Transverse colon (tissue), 4 donors: ENCODE results near the gene MANF.

ENCODE experiments used
- CTCF ChIP-seq, 5 experiments: fragments of 200-600 bp in 3 of 5; fragments of 450-650 bp in 2 of 5; sonication (generic) in 3 of 5; IDR thresholded peaks; 1 replicate in 2 of 5; 2 replicates in 3 of 5; pipeline ENCODE4 v1.5.1; 2016 to 2017; ENCODE audit warnings: antibody characterized with exemption in 5 of 5, inconsistent platforms in 3 of 5, mild to moderate bottlenecking in 2 of 5, moderate library complexity in 1 of 5
- POLR2AphosphoS5 ChIP-seq, 3 donors: sonication (generic); formaldehyde crosslinking; IDR thresholded peaks; one replicate each; pipeline ENCODE4 v1.6.1; 2016; ENCODE audit warnings: antibody characterized with exemption in 3 of 3

GRCh38 chr3:51426921-51427320, 41.8 kb downstream of the MANF start:
- TF ChIP-seq POLR2AphosphoS5 (IDR thresholded peaks at IDR 0.05) (no peak), CTCF (IDR thresholded peaks at IDR 0.05) (no peak)
